Activated naive CD4-positive, alpha-beta T cell treated with anti-CD3 and anti-CD28 coated beads, Interleukin-2, amount 10 ng/mL, durations not matched to agents 7 days and 5 days (primary cell): ENCODE results near the gene RHBDF1.

Source experiments
- CTCF ChIA-PET: fragments of 350-600 bp; sonication (Branson Sonifier 250); formaldehyde crosslinking; loops from one replicate; lab custom pipeline; 2021; ENCODE audit warnings: antibody characterized with exemption; lab: Charles Lee
- DNase-seq: peaks from one replicate; pipeline ENCODE4 v3.0.0-alpha.2; 2020
- H3K27ac Mint-ChIP-seq: one replicate; pipeline ENCODE4 v1.8.0; 2021; ENCODE audit warnings: mild to moderate bottlenecking, moderate library complexity, mixed read lengths
- H3K27me3 Mint-ChIP-seq: one replicate; pipeline ENCODE4 v1.8.0; 2021; ENCODE audit warnings: mild to moderate bottlenecking, mixed read lengths
- H3K36me3 Mint-ChIP-seq: one replicate; pipeline ENCODE4 v1.8.0; 2021; ENCODE audit warnings: mixed read lengths
- H3K4me1 Mint-ChIP-seq: one replicate; pipeline ENCODE4 v1.8.0; 2021; ENCODE audit warnings: mixed read lengths
- H3K4me3 Mint-ChIP-seq: one replicate; pipeline ENCODE4 v1.8.0; 2021; ENCODE audit warnings: mild to moderate bottlenecking, moderate library complexity, mixed read lengths
- H3K9me3 Mint-ChIP-seq: one replicate; pipeline ENCODE4 v1.8.0; 2021; ENCODE audit warnings: mixed read lengths

RHBDF1 gene

GRCh38 chr16:85865-86264 lies 13.4 kb upstream of the RHBDF1 start:
- peaks cover 30% of the 10 kb centered on the region for H3K4me1 Mint-ChIP-seq
- CTCF ChIA-PET, result interaction anchor here (1.9 to 26.3 kb wide), 2 partner anchors 10 to 20 kb away, joined by 13 to 467 read pairs; no protein-coding TSS in a partner anchor
- H3K9me3 Mint-ChIP-seq, result no peaks in the 10 kb centered on the region
- no peak overlapping the region for H3K4me3 Mint-ChIP-seq
- no peak for DNase-seq
- no peak overlapping the region for H3K27ac Mint-ChIP-seq
- H3K27me3 Mint-ChIP-seq, result no peaks in the 10 kb centered on the region
- peaks cover 22% of the 10 kb centered on the region for H3K36me3 Mint-ChIP-seq

GRCh38 chr16:85407-85782 lies 13.0 kb upstream of the RHBDF1 start:
- no peak for DNase-seq
- peak overlapping the region; percentile 61 for H3K27ac Mint-ChIP-seq
- no peak overlapping the region for H3K4me3 Mint-ChIP-seq
- H3K4me1 Mint-ChIP-seq, result peaks cover 30% of the 10 kb centered on the region
- CTCF ChIA-PET, result interaction anchor here (0.8 to 26.3 kb wide), 4 partner anchors 10 to 22 kb away, joined by 3 to 467 read pairs (median 8); no protein-coding TSS in a partner anchor
- peaks cover 19% of the 10 kb centered on the region for H3K36me3 Mint-ChIP-seq
- H3K9me3 Mint-ChIP-seq, result no peaks in the 10 kb centered on the region
- no peaks in the 10 kb centered on the region for H3K27me3 Mint-ChIP-seq

GRCh38 chr16:84718-85406 lies 12.4 kb upstream of the RHBDF1 start:
- H3K36me3 Mint-ChIP-seq, result peaks cover 19% of the 10 kb centered on the region
- peak overlapping the region; percentile 61 for H3K27ac Mint-ChIP-seq
- no peak overlapping the region for H3K4me3 Mint-ChIP-seq
- no peaks in the 10 kb centered on the region for H3K9me3 Mint-ChIP-seq
- CTCF ChIA-PET, result interaction anchor here (0.8 to 26.3 kb wide), 4 partner anchors 11 to 22 kb away, joined by 3 to 467 read pairs (median 8); no protein-coding TSS in a partner anchor
- peaks cover 30% of the 10 kb centered on the region for H3K4me1 Mint-ChIP-seq
- H3K27me3 Mint-ChIP-seq, result no peaks in the 10 kb centered on the region
- peak; percentile 62 for DNase-seq

GRCh38 chr16:83781-84615 lies 11.6 kb upstream of the RHBDF1 start:
- peak; percentile 41 for DNase-seq
- Mint-ChIP-seq H3K27ac (peak overlapping the region; percentile 61), H3K4me1 (peaks cover 38% of the 10 kb centered on the region), H3K9me3 (no peaks in the 10 kb centered on the region), H3K4me3 (no peak overlapping the region), H3K36me3 (peaks cover 23% of the 10 kb centered on the region), H3K27me3 (no peaks in the 10 kb centered on the region)
- CTCF ChIA-PET, result interaction anchor here (1.0 to 26.3 kb wide), 4 partner anchors 12 to 23 kb away, joined by 4 to 467 read pairs (median 8); no protein-coding TSS in a partner anchor

GRCh38 chr16:83060-83603 lies 10.7 kb upstream of the RHBDF1 start:
- H3K4me3 Mint-ChIP-seq, result no peak overlapping the region
- CTCF ChIA-PET, result interaction anchor here (1.0 to 26.3 kb wide), 2 partner anchors 12 to 17 kb away, joined by 4 to 467 read pairs; no protein-coding TSS in a partner anchor

GRCh38 chr16:79151-80054 lies 7.0 kb upstream of the RHBDF1 start:
- Mint-ChIP-seq H3K4me3 (peak overlapping the region; percentile 85), H3K4me1 (peaks cover 45% of the 10 kb centered on the region), H3K27me3 (peaks cover 27% of the 10 kb centered on the region), H3K36me3 (peaks cover 12% of the 10 kb centered on the region), H3K27ac (peak overlapping the region; percentile 45), H3K9me3 (no peaks in the 10 kb centered on the region)
- CTCF ChIA-PET, result interaction anchor here (1.0 to 26.3 kb wide), 2 partner anchors 14 to 16 kb away, joined by 5 to 467 read pairs; no protein-coding TSS in a partner anchor
- DNase-seq, result no peak

More at GRCh38 chr16:83060-83603, 10.7 kb upstream of the RHBDF1 start:
- H3K9me3 Mint-ChIP-seq, result no peaks in the 10 kb centered on the region
- no peak for DNase-seq
- peaks cover 44% of the 10 kb centered on the region for H3K4me1 Mint-ChIP-seq
- H3K27me3 Mint-ChIP-seq, result no peaks in the 10 kb centered on the region
- H3K27ac Mint-ChIP-seq, result no peak overlapping the region
- H3K36me3 Mint-ChIP-seq, result peaks cover 22% of the 10 kb centered on the region

GRCh38 chr16:78444-79150 lies 6.2 kb upstream of the RHBDF1 start:
- H3K27me3 Mint-ChIP-seq, result peaks cover 35% of the 10 kb centered on the region
- peaks cover 37% of the 10 kb centered on the region for H3K4me1 Mint-ChIP-seq
- H3K27ac Mint-ChIP-seq, result peak overlapping the region; percentile 45
- CTCF ChIA-PET, result interaction anchor here (26.3 kb wide), 1 partner anchor 17 kb away, joined by 467 read pairs; no protein-coding TSS in a partner anchor
- DNase-seq, result no peak
- H3K9me3 Mint-ChIP-seq, result no peaks in the 10 kb centered on the region
- H3K4me3 Mint-ChIP-seq, result peak overlapping the region; percentile 85
- peaks cover 8% of the 10 kb centered on the region for H3K36me3 Mint-ChIP-seq

- peak within 1 kb of the TSS; percentile 70 for H3K27ac Mint-ChIP-seq
- peak; percentile 89 for DNase-seq
- H3K27me3 Mint-ChIP-seq, result peaks cover 41% of the 10 kb centered on the region
- H3K36me3 Mint-ChIP-seq, result peaks cover 9% of the 10 kb centered on the region
- peaks cover 34% of the 10 kb centered on the region for H3K4me1 Mint-ChIP-seq
- H3K4me3 Mint-ChIP-seq, result peak within 1 kb of the TSS; percentile 85
- CTCF ChIA-PET, result interaction anchor here (4.3 to 26.3 kb wide), 2 partner anchors 12 to 18 kb away, joined by 31 to 467 read pairs; no protein-coding TSS in a partner anchor
- H3K9me3 Mint-ChIP-seq, result no peaks in the 10 kb centered on the region
These were observed 5.5 kb upstream of the RHBDF1 start, which contains the start of gene MPG for GRCh38 chr16:77807-78443. MPG (plus strand) TSS chr16:78225; CDS start chr16:78310, 85 bp downstream.

- CTCF ChIA-PET, result interaction anchor here (4.3 to 26.3 kb wide), 2 partner anchors 12 to 18 kb away, joined by 31 to 467 read pairs; no protein-coding TSS in a partner anchor
- H3K27me3 Mint-ChIP-seq, result peaks cover 46% of the 10 kb centered on the region
- H3K36me3 Mint-ChIP-seq, result peaks cover 8% of the 10 kb centered on the region
- peaks cover 34% of the 10 kb centered on the region for H3K4me1 Mint-ChIP-seq
- DNase-seq, result peak; percentile 63
- H3K27ac Mint-ChIP-seq, result peak overlapping the region; percentile 70
- no peaks in the 10 kb centered on the region for H3K9me3 Mint-ChIP-seq
- H3K4me3 Mint-ChIP-seq, result peak overlapping the region; percentile 74
These were observed 4.9 kb upstream of the RHBDF1 start for GRCh38 chr16:77273-77806.

GRCh38 chr16:76535-77272 lies 4.3 kb upstream of the RHBDF1 start:
- peak; percentile 41 for DNase-seq
- CTCF ChIA-PET, result interaction anchor here (4.3 to 26.3 kb wide), 2 partner anchors 11 to 19 kb away, joined by 31 to 467 read pairs; no protein-coding TSS in a partner anchor
- peak overlapping the region; percentile 74 for H3K27ac Mint-ChIP-seq

More at GRCh38 chr16:76535-77272, 4.3 kb upstream of the RHBDF1 start:
- Mint-ChIP-seq H3K4me3 (peak overlapping the region; percentile 74), H3K9me3 (no peaks in the 10 kb centered on the region), H3K27me3 (peaks cover 49% of the 10 kb centered on the region), H3K36me3 (peaks cover 8% of the 10 kb centered on the region), H3K4me1 (peaks cover 34% of the 10 kb centered on the region)
